NCI-H82 (cell line): Measurements from ENCODE around the gene PPARA.

Experiments used
- DNase-seq: peaks from one replicate; lab custom pipeline; 2025; lab: John Stamatoyannopoulos, UW

PPARA gene

DNA sequence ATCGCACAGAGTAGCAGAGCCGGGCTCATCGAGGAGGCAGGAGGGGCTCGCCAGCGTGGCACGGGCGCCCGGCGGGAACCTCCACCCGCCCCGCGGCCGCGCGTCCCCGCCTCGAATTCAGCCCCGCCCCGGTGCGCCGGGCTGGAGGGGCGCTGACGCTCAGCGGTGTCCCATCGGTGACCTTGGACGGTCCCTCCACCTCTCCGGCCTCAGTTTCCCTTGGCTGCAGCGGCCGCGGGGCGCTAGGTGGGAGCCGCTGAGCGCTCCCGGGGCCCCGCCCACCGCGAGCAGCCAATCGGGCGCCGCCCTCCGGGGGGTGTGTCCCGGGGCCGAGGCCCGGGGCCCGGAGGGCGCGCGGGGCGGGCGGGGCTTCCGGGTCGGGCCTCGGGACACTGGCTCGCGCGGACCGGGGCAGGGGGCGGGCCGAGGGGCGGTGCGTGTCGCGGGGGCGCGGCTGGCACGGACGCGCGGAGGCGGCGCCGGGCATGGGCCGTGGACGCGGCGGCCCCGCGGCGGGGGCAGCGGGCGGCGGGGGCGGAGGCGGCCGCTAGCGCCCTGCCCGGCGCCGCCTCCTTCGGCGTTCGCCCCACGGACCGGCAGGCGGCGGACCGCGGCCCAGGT, at the start of gene PPARA:
PPARA (plus strand) TSS at position 493 of the 621 bp plus-strand sequence. CDS start 47,858 bp downstream, outside the sequence.
- DNase-seq, result peak; percentile 69

DNA sequence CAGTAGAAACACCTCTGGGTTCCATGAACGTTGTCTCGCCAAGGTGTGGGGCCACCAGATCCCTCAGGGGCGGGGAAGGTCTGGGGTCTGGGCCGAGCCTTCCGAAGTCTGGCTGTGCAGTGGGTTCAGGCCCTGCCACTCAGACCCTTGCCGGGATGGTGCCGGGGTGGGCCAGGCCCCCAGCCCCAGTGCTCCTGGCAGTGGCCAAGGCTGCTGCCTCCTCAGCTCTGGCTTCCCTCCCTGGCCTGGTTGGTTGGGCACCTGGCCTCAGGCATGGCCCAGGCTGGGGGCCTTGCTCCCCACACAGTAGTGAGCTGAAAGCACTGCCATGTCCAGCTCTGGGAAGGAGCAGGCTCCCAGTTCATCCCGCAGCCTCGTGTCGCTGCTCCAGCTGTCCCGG, 48.2 kb upstream of the PPARA start:
- DNase-seq, result no peak

DNA sequence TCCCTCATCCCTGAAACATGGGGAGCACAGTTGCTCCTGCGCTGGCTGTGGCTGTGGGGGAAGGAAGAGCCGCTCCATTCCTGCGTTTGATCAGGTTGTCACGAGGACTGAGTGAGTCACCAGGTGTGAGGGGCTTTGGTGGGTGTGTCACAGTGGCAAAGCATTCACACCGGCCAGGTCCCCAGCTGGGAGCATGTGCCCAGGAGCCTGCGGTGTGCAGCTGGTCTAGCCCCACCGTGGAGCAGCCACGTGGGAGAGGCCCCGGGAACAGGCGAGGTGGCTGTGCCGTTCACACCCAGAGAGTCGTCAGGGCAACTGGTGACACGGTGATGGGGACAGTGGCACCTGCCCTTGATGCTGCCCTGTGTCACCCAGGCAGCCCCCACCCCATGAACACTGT, 47.6 kb upstream of the PPARA start:
- DNase-seq, result no peak

DNA sequence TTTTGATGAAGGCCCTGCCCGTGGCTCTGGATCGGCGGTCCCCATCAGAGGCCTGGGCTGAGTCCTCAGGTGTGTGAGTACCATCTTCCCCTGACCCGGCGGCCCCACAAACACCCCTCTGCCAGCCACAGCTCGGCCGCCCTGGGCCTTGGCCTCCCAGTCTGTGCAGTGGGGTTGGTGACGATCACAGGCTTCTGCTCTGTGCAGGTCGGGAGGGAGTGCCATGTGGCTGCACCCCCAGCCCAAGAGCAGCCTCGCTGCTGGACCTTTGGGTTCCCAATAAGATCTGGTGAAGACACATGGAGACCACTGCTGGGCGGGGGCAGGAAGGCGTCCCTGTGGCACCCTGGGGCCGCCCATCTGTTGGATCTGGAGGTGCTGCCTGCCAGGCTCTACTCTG, 47.1 kb upstream of the PPARA start:
- no peak for DNase-seq

DNA sequence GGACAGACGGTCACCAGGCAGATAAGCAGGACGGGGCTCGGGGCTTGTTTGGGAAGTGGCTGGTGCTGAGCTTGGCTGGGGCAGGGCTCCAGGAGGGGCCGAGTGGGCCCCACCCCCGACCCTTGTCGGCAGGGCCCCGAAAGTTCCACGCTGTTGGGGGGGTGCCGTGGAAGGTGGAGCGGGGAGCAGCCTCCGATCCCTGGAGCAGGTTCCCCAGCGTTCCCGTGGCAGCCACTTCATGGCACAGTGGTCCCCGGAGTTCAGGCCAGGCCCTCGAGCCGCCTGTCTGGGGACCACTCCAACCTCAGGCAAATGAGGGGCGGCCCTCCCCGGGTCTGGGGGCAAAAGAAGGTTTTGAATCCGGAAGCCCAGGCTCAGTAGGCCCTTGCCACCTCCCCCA, 46.7 kb upstream of the PPARA start:
- DNase-seq, result no peak

DNA sequence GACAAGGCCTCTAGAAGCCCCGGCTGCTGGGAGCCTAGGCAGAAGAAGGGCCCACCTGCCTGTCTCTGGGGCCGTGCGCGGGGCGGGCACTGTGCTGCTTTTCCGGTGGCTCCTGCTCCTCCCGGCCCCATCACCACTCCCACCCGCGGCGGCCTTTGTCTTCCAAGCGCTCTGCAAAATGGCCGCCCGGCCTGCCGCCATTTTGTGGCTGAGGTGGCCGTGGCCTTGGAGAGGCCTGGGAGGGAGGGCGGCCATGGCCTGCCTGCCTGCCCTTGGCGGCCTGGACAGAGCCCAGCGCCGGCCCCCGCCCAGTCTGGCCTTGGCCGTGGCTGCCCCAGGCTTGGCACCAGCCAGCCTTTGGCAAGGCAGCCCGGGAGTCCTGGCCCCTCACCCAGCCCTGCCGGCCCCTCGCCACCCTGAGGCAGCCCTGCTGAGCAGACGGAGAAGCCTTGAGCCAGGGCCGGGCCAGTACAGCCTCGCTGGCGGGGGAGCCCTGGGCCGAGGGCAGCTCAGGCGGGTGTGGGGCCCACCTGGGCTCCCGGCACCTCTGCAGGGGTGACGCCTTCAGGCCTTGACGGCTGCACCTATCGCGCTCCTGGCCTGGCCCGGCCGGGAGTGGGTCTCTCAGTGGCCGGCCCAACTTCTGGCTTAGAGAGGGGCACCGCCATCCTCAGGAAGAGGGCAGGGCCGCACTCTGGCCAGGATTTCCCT, 46.0 kb upstream of the PPARA start:
- no peak for DNase-seq

DNA sequence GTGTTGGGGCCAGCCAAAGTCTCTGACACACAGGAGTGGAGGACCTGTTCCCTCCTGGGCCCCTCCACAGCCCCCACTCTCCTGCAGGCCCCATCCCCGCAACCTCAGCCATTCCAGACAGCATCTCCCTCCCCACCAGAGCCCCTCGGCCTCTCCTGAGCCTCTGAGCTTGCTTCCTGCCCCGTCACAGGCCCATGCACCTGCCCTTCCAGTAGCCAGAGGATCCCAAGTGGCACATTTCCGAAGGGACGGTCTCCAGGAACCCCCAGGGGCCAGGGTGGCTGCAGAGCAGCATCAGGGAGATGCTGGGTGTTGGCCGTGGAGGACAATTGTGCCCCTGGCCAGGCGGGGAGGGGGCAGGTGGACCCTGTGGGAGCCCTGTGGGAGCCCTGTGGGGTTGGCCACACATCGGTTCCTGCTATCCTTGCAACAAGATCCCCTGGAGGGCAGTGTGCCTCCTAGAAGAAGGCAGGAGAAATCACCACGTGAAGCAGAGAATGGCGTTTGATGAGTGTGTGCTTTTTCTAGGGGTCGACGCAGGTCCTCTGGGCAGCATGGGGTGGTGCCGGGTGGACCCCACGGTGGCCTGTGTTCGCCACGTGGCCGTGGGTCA, 45.3 kb upstream of the PPARA start:
- DNase-seq, result no peak

DNA sequence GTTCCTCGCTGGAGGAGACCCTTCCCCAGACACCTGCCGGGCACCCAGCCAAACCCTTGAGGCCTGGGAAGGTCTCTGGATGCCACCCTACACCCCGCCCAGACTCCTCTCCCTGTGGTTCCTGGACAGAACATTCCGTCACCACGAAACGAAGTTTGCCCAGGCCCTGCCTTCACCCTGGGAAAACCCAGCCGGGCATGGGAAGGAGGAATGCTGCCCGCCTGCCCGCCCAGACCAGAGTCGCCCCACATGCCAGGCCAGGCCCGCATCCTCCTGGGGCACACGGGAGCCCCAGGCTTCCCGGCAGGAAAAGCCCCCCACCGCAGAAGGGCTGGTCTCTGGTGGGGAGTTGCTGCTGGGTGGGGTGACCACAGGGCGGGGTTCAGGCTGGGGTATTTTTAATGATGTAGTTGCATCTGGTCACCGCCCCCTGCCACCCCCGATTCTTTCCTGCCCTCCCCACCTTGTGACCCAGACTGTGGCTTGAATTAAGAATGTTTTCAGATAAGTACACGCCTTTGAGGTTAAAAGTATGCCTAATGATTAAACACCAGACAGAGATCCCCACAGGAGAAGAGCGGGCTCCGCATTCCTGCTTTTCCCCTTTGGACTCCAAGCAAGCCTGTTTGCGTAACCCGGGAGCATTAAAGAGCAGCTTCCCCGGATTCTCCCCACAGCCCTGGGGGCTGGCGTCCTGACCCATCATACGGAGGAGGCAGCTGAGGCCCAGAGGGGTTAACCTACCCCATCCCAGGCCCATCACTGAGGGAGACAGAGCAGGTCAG, 44.6 kb upstream of the PPARA start:
- no peak for DNase-seq

DNA sequence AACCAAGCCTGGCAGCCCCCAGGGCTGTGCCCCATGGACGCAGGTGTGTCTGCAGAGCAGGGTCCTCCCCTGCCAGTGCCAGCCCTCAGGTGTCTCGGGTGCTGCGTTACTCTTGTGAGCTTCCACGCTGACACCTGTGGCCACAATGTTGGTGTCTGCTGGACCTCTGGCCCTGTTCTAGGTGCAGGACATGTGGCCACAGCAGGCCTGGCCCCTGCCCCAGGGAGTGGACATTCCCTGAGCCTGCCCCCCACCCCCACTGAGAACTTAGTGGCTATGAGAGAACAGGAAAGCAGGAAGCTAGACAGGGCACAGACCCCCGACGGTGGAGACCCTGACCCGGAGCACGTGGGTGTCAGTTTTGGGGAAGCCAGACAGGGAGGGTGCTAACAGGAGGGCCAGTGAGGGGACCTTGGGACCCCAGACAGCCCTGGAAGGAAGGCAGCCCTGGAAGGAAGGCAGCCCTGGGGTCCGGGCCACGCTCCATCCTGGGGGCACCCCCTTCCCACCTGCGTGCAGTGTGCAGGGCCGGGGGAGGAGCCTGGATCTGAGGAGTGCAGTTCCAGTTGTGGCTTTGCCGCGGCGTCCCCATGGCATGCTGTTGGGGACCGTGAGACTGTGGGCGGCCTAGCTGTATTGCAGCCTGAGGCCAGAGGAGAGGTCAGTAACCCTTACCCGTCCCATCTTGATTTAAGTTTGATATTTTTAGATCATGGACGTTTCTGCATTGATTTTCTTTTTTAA, 43.9 kb upstream of the PPARA start:
- no peak for DNase-seq

DNA sequence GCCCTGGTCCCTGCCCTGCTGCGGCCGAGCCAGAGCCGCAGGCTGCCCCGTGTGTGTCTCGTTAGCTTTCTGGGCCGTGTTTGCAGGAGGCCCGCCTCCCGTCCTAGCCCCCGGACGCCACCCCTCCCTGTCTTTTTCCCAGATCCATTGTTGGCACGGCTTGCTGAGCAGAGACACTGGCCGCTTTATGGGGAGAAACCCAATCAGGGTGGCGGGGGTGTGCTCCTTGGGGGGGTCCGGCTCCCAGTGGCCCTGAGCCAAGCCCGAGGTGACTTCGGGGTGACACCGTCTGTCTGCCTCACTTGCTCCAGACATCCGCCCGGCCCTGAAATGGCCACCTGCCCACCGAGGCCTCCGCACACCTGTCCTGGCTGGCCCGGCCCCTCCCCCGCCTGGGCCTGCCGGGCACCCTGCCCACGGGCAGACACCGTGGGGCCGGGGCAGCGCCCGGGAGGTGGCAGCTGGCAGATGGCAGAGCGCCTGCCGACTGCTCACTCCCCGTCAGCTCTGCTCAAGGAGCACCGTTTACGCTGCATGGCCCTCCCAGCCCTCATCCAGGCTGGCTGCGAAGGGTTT, 43.1 kb upstream of the PPARA start:
- no peak for DNase-seq

DNA sequence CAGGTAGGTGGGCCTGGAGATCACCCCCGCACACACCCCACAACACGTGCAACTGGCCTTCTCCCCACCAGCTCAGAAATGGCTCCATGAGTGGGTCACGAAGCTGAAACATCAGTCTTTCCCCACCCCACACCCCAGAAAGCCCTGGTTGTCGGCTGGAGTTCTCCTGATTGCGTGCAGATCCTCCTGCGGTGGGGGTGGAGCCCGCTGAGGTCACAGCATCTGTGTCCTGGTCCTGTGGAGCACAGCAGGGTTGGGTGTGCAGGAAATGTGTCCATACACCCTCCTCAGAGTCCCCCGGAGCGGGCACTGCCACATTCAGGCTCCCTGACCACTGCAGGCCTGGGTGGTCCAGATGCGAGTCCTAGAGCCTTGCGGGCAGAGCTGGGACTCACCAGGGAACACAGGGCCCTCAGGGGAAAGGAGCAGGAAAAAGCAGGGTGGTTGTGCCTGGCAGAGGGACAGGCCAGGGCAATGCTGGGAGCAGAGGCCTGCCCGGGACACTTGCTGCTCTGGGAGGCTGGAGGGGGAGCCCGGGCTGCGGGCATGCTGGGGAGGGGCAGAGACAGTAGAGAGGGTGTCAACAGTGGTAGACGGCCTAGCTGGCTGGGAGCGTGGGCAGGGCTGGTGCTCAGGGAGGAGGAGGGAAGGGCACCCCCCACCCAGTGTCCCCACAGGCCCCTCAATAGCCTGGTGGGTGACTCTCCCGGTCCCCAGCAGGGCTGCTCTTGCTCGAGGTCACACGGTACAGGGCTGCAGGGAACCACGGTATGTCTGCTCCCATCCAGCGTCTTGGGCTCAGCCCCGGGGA, 42.4 kb upstream of the PPARA start:
- DNase-seq, result no peak

DNA sequence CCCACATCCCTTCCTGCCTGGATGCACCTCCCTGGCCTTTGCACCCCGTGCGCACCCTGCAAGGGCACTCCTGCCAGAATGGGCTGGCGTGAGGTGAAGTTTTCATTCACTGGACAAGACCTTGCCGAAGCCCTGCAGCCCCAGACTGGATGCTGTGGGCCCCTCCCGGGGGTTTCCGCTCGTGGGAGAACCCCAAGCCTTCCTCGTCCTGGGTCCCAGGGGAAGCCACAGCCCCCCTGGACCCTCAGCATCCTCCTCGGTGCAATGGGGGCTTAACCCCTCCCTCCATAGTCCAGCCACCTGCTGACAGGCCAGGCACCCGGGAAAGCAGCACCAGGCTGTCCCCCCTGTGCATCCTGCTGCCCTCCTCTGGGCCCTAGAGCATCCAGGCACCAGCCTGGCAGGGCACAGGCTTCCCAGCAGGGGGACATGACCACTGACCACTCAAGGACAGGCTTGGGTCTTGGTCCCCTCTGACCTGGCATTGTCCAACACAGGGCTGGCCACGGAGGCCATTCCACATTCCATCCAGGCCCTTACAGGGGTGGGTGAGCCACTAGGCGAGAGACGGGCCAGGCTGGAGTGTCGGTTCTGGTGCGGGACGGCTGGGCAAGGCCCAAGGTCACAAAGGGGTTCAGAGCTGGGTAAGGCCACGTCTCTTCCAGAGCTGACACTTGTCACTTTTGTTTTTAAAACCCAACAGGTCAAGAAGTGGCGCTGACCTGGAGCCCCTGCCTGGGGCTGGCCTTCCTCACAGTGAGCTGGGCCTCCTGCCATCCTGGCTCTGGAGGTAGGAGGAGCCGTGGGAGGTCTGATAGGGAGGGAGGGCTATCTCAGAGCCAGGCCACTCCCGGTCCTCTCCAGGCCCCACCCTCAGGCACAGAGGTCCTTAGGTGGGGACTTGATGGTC, 41.5 kb upstream of the PPARA start:
- peak; percentile 8 for DNase-seq

DNA sequence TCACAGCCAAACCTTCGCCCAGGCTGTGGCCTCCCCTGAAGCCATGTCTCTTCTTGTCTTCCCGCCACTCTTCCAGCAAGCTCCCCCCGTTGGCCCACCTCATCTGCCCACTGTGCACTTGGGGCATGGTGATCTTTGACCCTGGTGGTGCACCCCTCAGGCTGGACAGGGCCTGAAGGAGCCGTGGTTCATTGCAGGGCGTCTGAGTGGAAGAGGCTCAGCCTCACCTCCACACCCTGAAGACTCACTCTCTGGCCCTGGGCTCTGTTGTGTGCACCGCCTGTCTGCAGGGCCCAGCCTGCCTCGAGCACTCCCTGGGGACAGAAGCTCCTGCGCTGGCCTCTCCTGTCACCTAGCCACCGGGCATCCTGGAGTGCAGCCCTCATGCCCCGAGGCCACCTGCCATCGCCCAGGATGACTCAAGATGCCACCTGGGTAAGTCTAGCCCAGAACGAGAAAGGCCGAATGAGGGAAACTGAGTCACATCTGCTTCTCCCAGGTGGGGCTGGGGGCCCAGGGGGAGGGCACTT, 40.8 kb upstream of the PPARA start:
- no peak for DNase-seq

DNA sequence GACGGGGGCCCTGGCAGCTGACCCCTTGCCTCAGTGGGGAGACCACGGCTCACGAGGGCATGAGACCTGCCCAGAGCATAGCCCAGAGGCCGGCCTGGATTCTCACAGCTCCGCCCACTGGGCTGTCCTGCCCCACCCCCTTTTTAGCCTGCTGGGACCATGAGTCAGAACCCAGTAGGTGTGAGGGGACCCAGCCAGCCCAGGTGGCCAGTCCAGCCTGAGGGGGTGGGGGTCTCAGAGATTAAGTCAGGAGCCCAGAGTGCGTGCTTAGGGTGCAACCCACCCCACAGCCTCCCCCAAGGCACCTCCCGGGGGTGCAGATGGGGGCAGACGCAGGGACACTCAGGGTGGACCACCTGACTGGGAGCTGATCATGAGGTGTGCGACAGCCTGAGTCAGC, 40.1 kb upstream of the PPARA start:
- DNase-seq, result peak; percentile 11

DNA sequence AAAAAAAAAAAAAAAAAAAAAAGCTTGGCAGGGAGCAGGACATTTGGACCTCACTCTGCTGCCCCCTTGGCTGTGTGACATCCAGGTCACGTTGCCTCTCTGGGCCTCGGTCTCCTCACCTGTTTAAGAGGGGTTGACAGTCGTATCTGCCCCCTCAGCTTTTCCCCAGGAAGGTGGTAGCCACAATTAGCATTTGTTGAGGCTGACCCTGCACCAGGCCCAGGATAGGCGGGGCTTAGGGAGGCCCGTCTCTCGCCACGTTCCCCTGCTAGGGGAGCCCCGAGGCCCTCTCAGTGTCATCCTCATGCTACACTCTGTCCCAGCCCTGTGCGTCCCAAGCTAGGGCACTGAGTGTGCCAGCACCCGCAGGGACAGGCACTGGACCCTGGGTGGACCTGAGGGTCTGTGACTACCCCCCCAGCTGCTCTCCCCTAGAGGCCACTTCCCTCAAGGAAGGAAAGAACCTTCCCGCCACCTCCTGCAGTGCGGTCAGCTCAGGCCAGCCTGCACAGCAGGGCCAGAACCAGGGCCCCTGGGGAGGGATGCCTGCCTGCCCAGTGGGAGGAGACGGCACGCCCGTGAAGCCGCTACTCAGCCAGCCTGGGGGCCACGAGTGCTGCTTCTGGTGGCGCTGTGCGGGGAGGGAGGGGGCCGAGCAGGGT, 38.5 kb upstream of the PPARA start:
- DNase-seq, result no peak

DNA sequence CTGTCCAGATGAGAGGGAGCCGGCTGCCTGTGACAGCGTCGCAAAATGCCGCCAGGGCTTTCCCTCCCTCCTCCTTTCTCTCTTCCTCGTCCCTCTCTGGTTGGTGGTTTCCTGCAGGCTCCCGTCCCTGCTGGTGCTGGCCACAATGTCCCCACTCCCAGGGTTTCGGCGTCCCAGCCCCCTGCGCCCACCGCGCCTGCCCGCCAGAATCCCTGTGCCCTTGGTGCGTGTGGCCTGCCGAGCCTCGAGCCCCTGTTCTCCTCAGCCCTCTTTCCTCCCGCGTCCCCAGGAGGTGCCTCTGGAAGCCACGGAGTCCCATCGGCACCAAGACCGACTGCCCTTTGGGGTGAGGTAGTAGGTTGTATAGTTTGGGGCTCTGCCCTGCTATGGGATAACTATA, 37.9 kb upstream of the PPARA start:
- DNase-seq, result no peak

DNA sequence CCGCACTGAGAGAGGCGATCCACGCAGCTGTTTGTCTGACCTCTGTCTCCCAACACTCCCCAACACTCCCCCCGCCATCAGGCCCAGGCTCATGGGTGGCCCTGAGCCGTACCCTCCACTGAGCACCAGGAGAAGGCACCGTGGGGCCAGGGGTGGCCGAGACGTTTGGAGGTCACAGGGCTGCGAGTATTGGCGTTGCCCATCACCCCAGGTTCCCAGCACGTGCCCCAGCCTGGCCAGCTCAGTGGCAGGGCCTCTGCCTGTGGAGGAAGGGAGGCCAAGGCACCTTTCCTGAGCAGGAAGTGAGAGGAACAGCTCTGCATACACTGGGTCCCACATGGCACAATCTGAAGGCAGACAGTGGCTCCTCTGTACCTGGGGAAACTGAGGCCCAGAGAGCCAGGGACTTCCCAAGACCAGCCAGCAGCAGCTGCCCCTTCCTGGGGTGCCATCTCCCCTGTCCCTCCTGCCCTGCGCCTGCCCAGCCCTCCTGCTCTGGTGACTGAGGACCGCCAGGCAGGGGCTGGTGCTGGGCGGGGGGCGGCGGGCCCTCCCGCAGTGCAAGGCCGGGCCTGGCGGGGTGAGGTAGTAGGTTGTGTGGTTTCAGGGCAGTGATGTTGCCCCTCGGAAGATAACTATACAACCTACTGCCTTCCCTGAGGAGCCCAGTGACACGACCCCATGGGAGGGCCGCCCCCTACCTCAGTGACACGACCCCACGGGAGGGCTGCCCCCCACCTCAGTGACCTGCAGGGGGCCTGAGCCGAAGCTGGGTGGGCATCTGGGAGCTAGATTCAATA, 37.0 kb upstream of the PPARA start:
- DNase-seq, result no peak

DNA sequence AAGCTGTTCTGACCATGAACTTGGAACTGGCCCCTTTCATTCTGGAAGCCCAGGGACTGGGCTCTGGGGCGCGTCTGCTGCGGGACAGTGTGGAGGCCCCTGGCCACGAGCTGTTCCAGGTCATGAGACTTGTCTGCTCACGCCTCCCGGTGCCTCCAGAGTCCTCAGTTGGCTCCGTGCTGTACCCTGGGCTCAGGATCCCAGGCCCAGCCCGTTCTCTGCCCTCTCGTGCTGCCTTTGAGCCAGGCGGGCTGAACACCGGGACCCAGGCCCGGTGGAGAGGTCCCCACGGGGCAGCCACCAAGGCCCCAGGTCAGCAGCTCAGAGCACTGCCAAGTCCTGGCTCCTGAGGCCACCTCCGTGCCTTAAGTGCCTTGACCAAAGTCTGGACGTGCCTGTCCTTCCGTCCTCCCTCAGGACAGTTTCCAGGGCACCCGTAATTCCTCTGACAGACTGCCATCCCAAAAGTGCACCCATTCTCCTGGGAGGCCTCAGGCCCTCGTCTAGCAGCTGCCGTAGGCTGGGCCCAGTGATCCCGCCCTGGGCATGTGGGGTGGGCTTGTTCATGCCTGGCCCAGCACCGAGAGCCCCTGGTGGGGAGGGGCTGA, 36.3 kb upstream of the PPARA start:
- no peak for DNase-seq
